HG03064 (cell line): ENCODE results near the gene SERF1A.
"Not testable (repeated sequence)": the region's sequence is repeated elsewhere in the genome, so short reads cannot be mapped to it uniquely, and the experiment has no call there.

Source experiments
- ATAC-seq: cut with Tn5 transposase; IDR thresholded peaks from one replicate; pipeline ENCODE4 v1.9.1; 2021; ENCODE audit warnings: low read depth; ENCODE audit not compliant: unreplicated experiment

The SERF1A gene

DNA sequence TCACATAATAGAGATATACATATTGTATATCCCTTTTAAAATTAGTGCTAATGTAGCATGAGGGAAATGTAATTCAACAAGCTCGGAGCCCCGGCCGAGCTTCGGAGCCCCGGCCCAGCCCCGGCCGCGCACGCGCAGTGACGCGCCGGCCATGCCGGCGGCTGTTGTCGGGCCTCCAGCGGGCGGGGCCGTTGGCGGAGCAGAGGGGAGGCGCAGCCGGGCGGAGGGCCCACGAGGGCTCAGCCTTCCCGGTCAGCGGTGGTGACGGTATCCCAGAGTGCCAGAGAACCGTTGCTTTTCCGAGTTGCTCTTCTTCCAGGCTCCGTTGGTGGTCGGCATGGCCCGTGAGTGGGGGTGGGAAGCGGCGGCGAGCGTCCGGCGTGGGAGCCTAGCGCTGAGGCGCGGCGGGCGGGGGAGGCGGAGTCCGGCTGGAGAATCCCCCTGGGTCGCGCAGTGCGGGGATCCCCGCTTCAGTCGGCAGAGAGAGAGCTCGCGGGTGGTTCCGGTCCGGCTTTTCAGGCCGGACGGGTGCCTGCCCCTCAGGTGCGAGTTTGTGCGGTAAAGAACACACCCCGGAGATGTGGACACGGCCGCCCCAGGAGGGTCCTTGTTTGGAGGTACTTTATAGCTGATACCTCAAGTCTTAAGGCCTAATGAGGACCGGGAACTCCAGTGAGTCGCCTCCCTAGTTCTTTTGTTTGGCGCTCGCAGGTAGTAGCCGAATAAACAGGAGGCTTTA, at the start of gene SERF1A:
TSS of gene SERF1A (plus strand) at position 137 of the 739 bp plus-strand sequence. CDS start at position 338, 201 bp downstream.
- peak; percentile 86 for ATAC-seq

DNA sequence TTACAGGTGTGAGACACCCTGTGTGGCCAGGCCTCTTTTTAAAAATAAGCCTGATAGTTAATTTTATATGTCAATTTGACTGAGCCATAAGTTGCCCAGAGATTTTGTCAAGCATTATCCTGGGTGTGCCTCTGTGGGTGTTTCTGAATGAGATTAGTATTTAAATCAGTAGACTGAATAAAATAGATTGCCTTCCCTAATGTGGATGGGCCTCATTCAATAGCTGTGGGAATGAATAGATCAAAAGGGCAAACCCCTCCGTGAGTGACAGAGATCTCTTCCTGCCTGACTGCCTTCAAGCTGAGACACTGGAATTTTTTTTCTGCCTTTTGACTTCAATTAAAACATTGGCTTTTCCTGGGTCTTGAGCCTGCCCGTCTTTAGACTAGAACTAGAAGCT, 33.7 kb upstream of the SERF1A start:
- not testable (repeated sequence) for ATAC-seq

DNA sequence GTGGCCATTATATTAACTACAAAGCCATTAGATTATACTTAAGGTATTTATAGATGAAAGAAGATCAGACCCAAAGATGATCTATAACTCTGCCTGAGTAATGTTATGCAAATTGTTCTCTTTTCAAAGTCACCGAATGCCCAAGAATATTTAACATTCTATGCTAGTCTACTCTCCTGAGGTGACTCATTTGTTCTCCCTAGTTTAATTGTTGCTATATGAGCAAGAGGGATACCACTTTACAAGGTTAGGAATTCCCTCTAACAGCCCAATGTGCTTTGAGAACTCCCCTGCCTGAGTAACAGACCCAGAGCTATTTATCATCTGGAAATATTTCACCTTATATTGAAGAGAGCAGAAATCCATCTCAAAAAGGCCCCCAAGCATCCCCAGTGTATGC, 29.8 kb upstream of the SERF1A start:
- not testable (repeated sequence) for ATAC-seq

DNA sequence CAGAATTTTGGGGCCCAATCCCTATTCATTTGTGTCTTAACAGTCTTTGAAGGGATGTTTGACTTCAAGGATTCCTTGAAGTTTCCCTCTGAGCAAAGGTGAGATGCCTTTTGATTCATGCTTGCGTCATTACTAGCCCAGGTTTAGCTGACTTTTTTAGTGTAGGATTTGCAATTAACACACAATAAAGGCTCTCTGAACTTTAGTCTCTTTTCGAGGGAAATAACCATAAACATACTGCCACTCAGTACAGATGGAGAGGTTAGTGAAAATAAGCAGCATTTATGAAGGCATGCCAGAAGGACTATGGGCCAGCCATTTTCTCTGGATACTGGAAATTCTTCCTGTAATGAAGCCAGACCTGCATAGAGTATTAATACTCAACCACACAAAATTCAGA, 4.4 kb upstream of the SERF1A start:
- not testable (repeated sequence) for ATAC-seq

DNA sequence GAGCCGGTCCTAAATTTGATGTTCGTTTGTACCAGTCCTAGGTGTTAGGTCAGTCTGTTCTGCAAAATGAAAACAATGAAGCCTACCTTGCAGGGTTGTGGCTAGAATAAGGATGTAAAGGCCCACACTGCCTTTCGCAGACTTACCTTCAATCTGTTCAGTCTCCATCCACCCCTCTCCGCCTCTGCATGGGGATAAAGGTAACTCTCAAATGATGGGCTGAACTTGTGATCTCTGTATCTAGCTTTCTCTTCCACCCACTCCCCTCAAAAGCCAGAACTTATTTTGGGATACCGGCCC, 753 bp downstream of the SERF1A start:
- peak; percentile 14 for ATAC-seq

DNA sequence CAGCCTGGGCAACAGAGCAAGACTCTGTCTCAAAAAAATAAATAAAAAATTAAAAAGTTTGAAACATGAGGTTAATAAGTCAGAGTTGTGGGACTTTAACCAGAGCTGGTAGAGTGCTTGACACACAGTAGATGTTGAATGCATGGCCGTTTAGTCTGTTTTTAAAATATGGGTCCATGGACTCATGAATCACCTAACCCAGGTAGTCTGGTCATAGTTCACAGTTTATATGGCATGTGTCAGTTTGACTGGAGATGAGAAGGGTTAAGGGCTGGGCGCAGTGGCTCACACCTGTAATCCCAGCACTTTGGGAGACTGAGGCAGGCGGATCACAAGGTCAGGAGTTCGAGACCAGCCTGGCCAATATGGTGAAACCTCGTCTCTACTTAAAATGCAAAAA, 6.2 kb downstream of the SERF1A start:
- not testable (repeated sequence) for ATAC-seq

DNA sequence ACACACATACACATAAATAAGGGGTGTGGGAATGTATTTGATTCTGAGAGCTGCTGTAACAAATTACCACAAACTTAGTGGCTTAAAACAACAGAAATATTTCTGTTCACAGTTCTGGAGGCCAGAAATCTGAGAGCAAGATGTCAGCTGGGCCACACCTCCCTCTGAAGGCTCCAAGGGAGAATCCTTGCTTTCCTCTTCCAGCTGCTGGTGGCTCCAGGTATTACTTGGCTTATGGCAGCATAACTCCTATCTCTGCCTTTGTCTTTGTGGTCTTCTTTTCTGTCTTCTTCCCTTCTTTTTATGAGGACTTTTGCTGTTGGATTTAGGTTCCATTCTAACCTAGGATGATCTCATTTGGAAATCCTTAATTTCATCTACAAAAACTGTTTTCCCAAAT, 16.4 kb downstream of the SERF1A start:
- not testable (repeated sequence) for ATAC-seq

DNA sequence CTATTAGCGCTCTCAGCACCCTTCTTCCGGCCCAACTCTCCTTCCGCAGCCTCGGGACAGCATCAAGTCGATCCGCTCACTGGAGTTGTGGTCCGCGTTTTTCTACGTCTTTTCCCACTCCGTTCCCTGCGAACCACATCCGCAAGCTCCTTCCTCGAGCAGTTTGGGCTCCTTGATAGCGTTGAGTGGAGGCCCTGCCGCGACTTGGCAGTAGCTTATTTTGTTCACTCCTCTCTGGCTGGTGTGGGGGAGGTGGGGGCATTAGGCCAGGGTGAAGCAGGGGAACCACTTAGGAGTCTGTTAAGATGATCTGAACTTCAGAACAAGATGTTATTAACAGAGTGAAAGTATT, 24.7 kb downstream of the SERF1A start:
- peak; percentile 50 for ATAC-seq

DNA sequence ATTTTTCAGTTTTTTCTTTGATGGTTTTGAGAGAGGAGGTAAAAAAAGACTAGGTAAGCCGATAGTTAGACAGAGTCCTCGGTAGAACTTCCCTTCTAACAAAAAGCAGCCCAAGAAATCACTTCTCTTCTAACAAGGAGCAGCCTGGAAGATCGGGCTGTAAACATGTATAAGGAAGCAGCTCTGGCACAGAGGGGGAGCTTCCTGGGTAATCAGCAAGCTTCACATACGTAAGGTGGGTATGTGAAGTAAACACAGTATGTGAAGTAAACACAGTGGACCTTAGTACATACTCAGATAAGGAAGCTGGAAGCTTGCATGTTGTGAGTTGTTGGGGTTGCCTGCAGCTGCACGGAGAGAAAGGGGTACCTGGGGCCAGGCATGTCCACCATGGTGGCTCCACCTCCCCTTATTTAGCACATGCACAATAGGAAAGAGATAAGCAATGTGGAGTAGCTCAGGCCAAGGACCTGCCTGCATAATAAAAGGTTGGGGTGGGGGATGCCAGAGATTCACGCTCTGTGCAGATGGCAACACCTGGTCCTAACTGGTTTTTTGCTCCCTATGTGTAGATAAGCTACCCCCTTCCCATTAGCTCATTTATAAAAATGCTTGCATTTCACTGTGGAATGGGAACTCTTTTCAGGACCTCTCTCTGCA, 31.4 kb downstream of the SERF1A start:
- ATAC-seq: not testable (repeated sequence)

DNA sequence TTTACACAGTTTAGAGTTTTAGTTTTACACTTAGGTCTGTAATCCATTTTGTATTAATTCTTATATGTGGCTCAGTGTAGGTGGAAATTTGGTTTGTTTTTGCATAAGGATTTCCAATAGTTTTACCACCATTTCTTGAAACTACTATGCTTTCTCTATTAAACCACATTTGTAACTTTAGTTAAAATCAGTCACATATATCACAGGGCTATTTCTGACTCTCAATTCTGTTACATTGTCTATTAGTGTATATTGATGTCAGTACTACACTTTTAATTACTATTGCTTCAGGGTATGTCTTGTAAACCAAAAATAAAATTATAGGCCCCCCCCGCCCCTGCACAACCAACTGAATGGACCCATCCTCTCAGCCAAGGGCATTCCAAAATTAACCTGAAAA, 32.1 kb downstream of the SERF1A start:
- not testable (repeated sequence) for ATAC-seq

DNA sequence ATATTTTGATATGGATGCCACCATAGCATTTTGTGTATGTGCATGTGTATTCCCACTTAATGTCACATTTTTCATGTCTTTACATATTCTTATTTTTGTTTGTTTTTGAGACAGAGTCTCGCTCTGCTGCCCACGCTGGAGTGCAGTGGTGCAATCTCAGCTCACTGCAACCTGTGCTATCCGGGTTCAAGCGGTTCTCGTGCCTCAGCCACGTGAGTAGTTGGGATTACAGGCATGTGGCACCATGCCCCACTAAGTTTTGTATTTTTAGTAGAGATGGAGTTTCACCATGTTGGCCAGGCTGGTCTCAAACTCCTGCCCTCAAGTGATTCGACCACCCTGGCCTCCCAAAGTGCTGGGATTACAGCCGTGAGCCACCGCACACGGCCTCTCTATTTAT, 52.6 kb downstream of the SERF1A start:
- not testable (repeated sequence) for ATAC-seq
